Upper lobe of left lung (tissue), 4 donors: ENCODE results near the gene OR5M8.

Experiments used
- CTCF ChIP-seq, 6 experiments: fragments of 450-650 bp in 4 of 6; fragments of 200-600 bp in 2 of 6; sonication (generic) in 2 of 6; IDR thresholded peaks; one replicate each; pipeline ENCODE4 v1.5.1; 2016 to 2019; ENCODE audit warnings: antibody characterized with exemption in 6 of 6
- POLR2AphosphoS5 ChIP-seq, 2 donors: sonication (generic); formaldehyde crosslinking; IDR thresholded peaks; one replicate each; pipeline ENCODE4 v1.5.1; 2017; ENCODE audit warnings: antibody characterized with exemption in 2 of 2

GRCh38 chr11:56497010-56497409, 5.8 kb upstream of the OR5M8 start:
- no peak for TF ChIP-seq CTCF (IDR thresholded peaks at IDR 0.05)
- TF ChIP-seq POLR2AphosphoS5 (IDR thresholded peaks at IDR 0.05): no peak
